Activated naive CD4-positive, alpha-beta T cell treated with anti-CD3 and anti-CD28 coated beads for 36 hours (primary cell): ENCODE measurements around the gene ZMIZ2. TPM values are rescaled to one million over a fixed set of nuclear protein-coding genes. Genes with fewer than 3 reads are reported as not detected.

Source experiments
- total RNA-seq, 2 experiments: library from RNA; stranded (reverse); gene quantifications; one replicate each; pipeline ENCODE4 v1.2.3, GENCODE V29; 2021

Gene ZMIZ2
- total RNA-seq, 2 experiments from 2014 or later, result 83.1 to 86.5 TPM

Other genes with a start within 250 kb of the ZMIZ2 start
- gene NPC1L1, start 207.5 kb upstream of the ZMIZ2 start, total RNA-seq, result not detected
- 10 to 100 TPM; 65.8 to 74.0 TPM for gene DDX56, start 174.9 kb upstream of the ZMIZ2 start, total RNA-seq
- gene TMED4, start 166.6 kb upstream of the ZMIZ2 start, total RNA-seq, result 10 to 100 TPM; 77.3 to 81.8 TPM
- gene OGDH, start 142.2 kb upstream of the ZMIZ2 start, total RNA-seq, result 10 to 100 TPM; 73.9 to 78.4 TPM
- 1,000 to 10,000 TPM; 3,406 to 3,423 TPM for gene PPIA, start 47.8 kb downstream of the ZMIZ2 start, total RNA-seq
- gene H2AZ2, start 99.2 kb downstream of the ZMIZ2 start, total RNA-seq, result 100 to 1,000 TPM; 344 to 361 TPM
- gene PURB, start 136.7 kb downstream of the ZMIZ2 start, total RNA-seq, result 10 to 100 TPM; 12.9 to 13.1 TPM
- 100 to 1,000 TPM; 391 to 406 TPM for gene MYO1G, start 230.2 kb downstream of the ZMIZ2 start, total RNA-seq